Keratinocyte (primary cell): ENCODE data around the gene CELF5. TPM values are rescaled to one million over a fixed set of nuclear protein-coding genes. Genes with fewer than 3 reads are reported as not detected.

Experiments used
- DNase-seq: peaks from one replicate; pipeline ENCODE4 v3.0.0-alpha.2; 2011; ENCODE audit warnings: low read depth, missing footprints, low spot score
- FAIRE-seq: peaks from 2 replicates; lab custom pipeline; 2011; peaks lifted over from hg19 to GRCh38; lab: Jason Lieb, UNC
- H2AFZ ChIP-seq: 2 replicates; pipeline ENCODE4 v1.6.0; 2012; ENCODE audit warnings: low read length, control low read depth, inconsistent platforms; ENCODE audit not compliant: control insufficient read depth
- H3K27ac ChIP-seq: 2 replicates; pipeline ENCODE4 v1.5.1; 2011; ENCODE audit warnings: low read length; ENCODE audit not compliant: control insufficient read depth, insufficient read depth
- H3K27me3 ChIP-seq: 3 replicates; pipeline ENCODE4 v1.6.0; 2011; ENCODE audit warnings: low read length; ENCODE audit not compliant: control insufficient read depth, insufficient read depth; ENCODE audit errors: extremely low read depth
- H3K36me3 ChIP-seq, 2 experiments: 2 replicates in 1 of 2; 3 replicates in 1 of 2; pipeline ENCODE4 v1.5.1; 2011; ENCODE audit warnings: low read length in 2 of 2, mild to moderate bottlenecking in 1 of 2; ENCODE audit not compliant: control insufficient read depth in 2 of 2, insufficient read depth in 2 of 2; ENCODE audit errors: extremely low read depth in 1 of 2
- H3K4me1 ChIP-seq: 3 replicates; pipeline ENCODE4 v1.5.1; 2011; ENCODE audit warnings: low read length; ENCODE audit not compliant: control insufficient read depth, insufficient read depth; ENCODE audit errors: extremely low read depth
- H3K4me2 ChIP-seq: 3 replicates; pipeline ENCODE4 v1.6.0; 2011; ENCODE audit warnings: low read depth, low read length; ENCODE audit not compliant: control insufficient read depth, insufficient read depth; ENCODE audit errors: extremely low read depth
- H3K4me3 ChIP-seq, 3 experiments: fragments of 200-600 bp in 1 of 3; sonication (generic) in 1 of 3; 2 replicates in 2 of 3; 3 replicates in 1 of 3; pipeline ENCODE4 v1.5.1; 2011 to 2016; ENCODE audit warnings: low read length in 3 of 3, mild to moderate bottlenecking in 3 of 3, control low read depth in 2 of 3, inconsistent platforms in 1 of 3, low read depth in 1 of 3, mixed read lengths in 1 of 3, mixed run types in 1 of 3, moderate library complexity in 1 of 3; ENCODE audit not compliant: control insufficient read depth in 2 of 3, insufficient read depth in 2 of 3; ENCODE audit errors: extremely low read depth in 1 of 3
- H3K79me2 ChIP-seq: 2 replicates; pipeline ENCODE4 v1.6.0; 2012; ENCODE audit warnings: low read length; ENCODE audit not compliant: control insufficient read depth, insufficient read depth
- H3K9ac ChIP-seq: 3 replicates; pipeline ENCODE4 v1.6.0; 2011; ENCODE audit warnings: low read length; ENCODE audit not compliant: control insufficient read depth, insufficient read depth; ENCODE audit errors: extremely low read depth
- H3K9me1 ChIP-seq: 3 replicates; pipeline ENCODE4 v1.6.0; 2011; ENCODE audit warnings: low read length; ENCODE audit not compliant: control insufficient read depth, insufficient read depth; ENCODE audit errors: extremely low read depth
- H3K9me3 ChIP-seq: 2 replicates; pipeline ENCODE4 v1.5.1; 2012; ENCODE audit warnings: low read depth, low read length; ENCODE audit not compliant: control insufficient read depth
- H4K20me1 ChIP-seq: 3 replicates; pipeline ENCODE4 v1.6.0; 2011; ENCODE audit warnings: low read length; ENCODE audit not compliant: control insufficient read depth, insufficient read depth; ENCODE audit errors: extremely low read depth
- CTCF ChIP-seq, 3 experiments: IDR thresholded peaks in 1 of 3; conservative IDR thresholded peaks in 1 of 3; optimal IDR thresholded peaks in 1 of 3; 2 replicates in 2 of 3; 3 replicates in 1 of 3; pipeline versions ENCODE3 to v1.5.1; 2011; ENCODE audit warnings: low read length in 3 of 3, mild to moderate bottlenecking in 3 of 3, moderate library complexity in 2 of 3, control low read depth in 1 of 3, inconsistent platforms in 1 of 3; ENCODE audit not compliant: insufficient read depth in 2 of 3; ENCODE audit errors: extremely low read depth in 1 of 3
- EZH2 ChIP-seq: IDR thresholded peaks from one replicate; pipeline ENCODE4 v1.6.1; 2012; ENCODE audit warnings: inconsistent platforms, mild to moderate bottlenecking, low read length, moderate library complexity
- dilution Hi-C: fragments of 300-500 bp; cut with MboI; formaldehyde crosslinking; loops from one replicate; pipeline ENCODE4 v1.7.0; 2020; ENCODE audit warnings: low sequenced_read_pairs; ENCODE audit not compliant: extremely low pct_ligation_motif_present
- polyA plus RNA-seq, 5 experiments: library from polyadenylated mRNA; depleted of rRNA in 3 of 5; stranded (reverse) in 3 of 5; stranded (forward) in 1 of 5; unstranded in 1 of 5; fragments of >200 nt; gene quantifications; 1 replicate in 1 of 5; 2 replicates in 3 of 5; 3 replicates in 1 of 5; pipeline versions ENCODE4 v1.2.1 to v1.2.3, GENCODE V29; 2011 to 2012; ENCODE audit warnings: missing spikeins in 2 of 5, low read depth in 1 of 5, low replicate concordance in 1 of 5

CELF5 gene
- polyA plus RNA-seq, 1 donor (not counting 4 experiments of a cell fraction or from before 2014, with no cell fraction given): 0.04 TPM

GRCh38 chr19:3233116-3233515 lies 8.7 kb downstream of the CELF5 start:
- TF ChIP-seq EZH2 (no peak), CTCF (optimal IDR thresholded peaks at IDR 0.05 in 1 of 3, IDR thresholded peaks at IDR 0.05 in 1 of 3, conservative IDR thresholded peaks at IDR 0.05 in 1 of 3; ENCODE audit: extremely low read depth in 1 of 3, insufficient read depth in 2 of 3, low read length in 3 of 3) (no peak)
- peaks cover 24% of the 10 kb centered on the region for H3K27me3 ChIP-seq
- FAIRE-seq: no peak

GRCh38 chr19:3233831-3234230 lies 9.4 kb downstream of the CELF5 start:
- no peak overlapping the region for H3K9ac ChIP-seq
- peaks cover 3% of the 10 kb centered on the region for H4K20me1 ChIP-seq
- peaks cover 20% of the 10 kb centered on the region for H3K27me3 ChIP-seq
- DNase-seq (no peak), FAIRE-seq (no peak)
- H2AFZ ChIP-seq: no peak overlapping the region
- H3K4me2 ChIP-seq: no peak overlapping the region
- H3K36me3 ChIP-seq: no peaks in the 10 kb centered on the region
- H3K4me1 ChIP-seq: no peaks in the 10 kb centered on the region
- no peak for TF ChIP-seq EZH2
- H3K79me2 ChIP-seq: no peaks in the 10 kb centered on the region
- dilution Hi-C loops: no loop called here
- no peak overlapping the region for H3K4me3 ChIP-seq
- H3K9me1 ChIP-seq: no peaks in the 10 kb centered on the region
- H3K9me3 ChIP-seq: no peaks in the 10 kb centered on the region
- H3K27ac ChIP-seq: no peak overlapping the region

More at GRCh38 chr19:3233116-3233515, 8.7 kb downstream of the CELF5 start:
- Histone ChIP-seq H3K36me3 (no peaks in the 10 kb centered on the region), H3K79me2 (no peaks in the 10 kb centered on the region), H3K4me3 (no peak overlapping the region), H3K9me3 (no peaks in the 10 kb centered on the region), H3K9ac (no peak overlapping the region), H3K9me1 (no peaks in the 10 kb centered on the region), H2AFZ (no peak overlapping the region), H3K4me1 (no peaks in the 10 kb centered on the region), H4K20me1 (peaks cover 3% of the 10 kb centered on the region), H3K27ac (no peak overlapping the region), H3K4me2 (no peak overlapping the region)
- no peak for DNase-seq
- dilution Hi-C loops: no loop called here

GRCh38 chr19:3234800-3235199 lies 10.3 kb downstream of the CELF5 start:
- no peaks in the 10 kb centered on the region for H3K9me3 ChIP-seq

More at GRCh38 chr19:3234800-3235199, 10.3 kb downstream of the CELF5 start:
- FAIRE-seq (no peak), DNase-seq (no peak)
- peak; percentile 50 to 60 (median 51) for TF ChIP-seq CTCF (optimal IDR thresholded peaks at IDR 0.05 in 1 of 3, IDR thresholded peaks at IDR 0.05 in 1 of 3, conservative IDR thresholded peaks at IDR 0.05 in 1 of 3; ENCODE audit: extremely low read depth in 1 of 3, insufficient read depth in 2 of 3, low read length in 3 of 3)
- TF ChIP-seq EZH2: no peak
- no peaks in the 10 kb centered on the region for H3K9me1 ChIP-seq
- dilution Hi-C loops: no loop called here
- H3K4me3 ChIP-seq: no peak overlapping the region
- H4K20me1 ChIP-seq: peaks cover 3% of the 10 kb centered on the region
- no peak overlapping the region for H3K27ac ChIP-seq
- H3K9ac ChIP-seq: no peak overlapping the region
- no peaks in the 10 kb centered on the region for H3K79me2 ChIP-seq
- no peak overlapping the region for H3K4me2 ChIP-seq
- no peak overlapping the region for H2AFZ ChIP-seq
- no peaks in the 10 kb centered on the region for H3K4me1 ChIP-seq
- H3K27me3 ChIP-seq: peaks cover 10% of the 10 kb centered on the region
- H3K36me3 ChIP-seq: no peaks in the 10 kb centered on the region
